HL-60 (cell line): ENCODE results near the gene ISG15.

ENCODE experiments used
- POLR2AphosphoS5 ChIP-seq: IDR thresholded peaks from 2 replicates; pipeline ENCODE4 v1.6.1; 2012; ENCODE audit warnings: low read depth
- TF ChIP-seq, protein P1 (sequence below): IDR thresholded peaks from one replicate; pipeline ENCODE4 v1.5.1; 2011; ENCODE audit warnings: low read length, control low read depth, inconsistent platforms; ENCODE audit not compliant: insufficient read depth

GRCh38 chr1:1035291-1035943, 22.1 kb downstream of the ISG15 start:
- TF ChIP-seq, protein P1, sequence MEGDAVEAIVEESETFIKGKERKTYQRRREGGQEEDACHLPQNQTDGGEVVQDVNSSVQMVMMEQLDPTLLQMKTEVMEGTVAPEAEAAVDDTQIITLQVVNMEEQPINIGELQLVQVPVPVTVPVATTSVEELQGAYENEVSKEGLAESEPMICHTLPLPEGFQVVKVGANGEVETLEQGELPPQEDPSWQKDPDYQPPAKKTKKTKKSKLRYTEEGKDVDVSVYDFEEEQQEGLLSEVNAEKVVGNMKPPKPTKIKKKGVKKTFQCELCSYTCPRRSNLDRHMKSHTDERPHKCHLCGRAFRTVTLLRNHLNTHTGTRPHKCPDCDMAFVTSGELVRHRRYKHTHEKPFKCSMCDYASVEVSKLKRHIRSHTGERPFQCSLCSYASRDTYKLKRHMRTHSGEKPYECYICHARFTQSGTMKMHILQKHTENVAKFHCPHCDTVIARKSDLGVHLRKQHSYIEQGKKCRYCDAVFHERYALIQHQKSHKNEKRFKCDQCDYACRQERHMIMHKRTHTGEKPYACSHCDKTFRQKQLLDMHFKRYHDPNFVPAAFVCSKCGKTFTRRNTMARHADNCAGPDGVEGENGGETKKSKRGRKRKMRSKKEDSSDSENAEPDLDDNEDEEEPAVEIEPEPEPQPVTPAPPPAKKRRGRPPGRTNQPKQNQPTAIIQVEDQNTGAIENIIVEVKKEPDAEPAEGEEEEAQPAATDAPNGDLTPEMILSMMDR: no peak
- TF ChIP-seq POLR2AphosphoS5: no peak
